Activated T-cell treated with anti-CD3 and anti-CD28 coated beads, Interleukin-2, amount 50 U/mL, for 24 hours (primary cell): ENCODE measurements around the gene CD101.

Source experiments
- DNase-seq: peaks from one replicate; pipeline ENCODE4 v3.0.0-alpha.2; 2020
- H3K27ac Mint-ChIP-seq: 2 replicates; pipeline ENCODE4 v1.8.0; 2020; ENCODE audit warnings: mild to moderate bottlenecking, mixed read lengths
- H3K27me3 Mint-ChIP-seq: 2 replicates; pipeline ENCODE4 v1.8.0; 2020; ENCODE audit warnings: mixed read lengths
- H3K36me3 Mint-ChIP-seq: 2 replicates; pipeline ENCODE4 v1.8.0; 2020; ENCODE audit warnings: low read depth, mixed read lengths
- H3K4me1 Mint-ChIP-seq: 2 replicates; pipeline ENCODE4 v1.8.0; 2020; ENCODE audit warnings: low read depth, mixed read lengths
- H3K4me3 Mint-ChIP-seq: 2 replicates; pipeline ENCODE4 v1.8.0; 2020; ENCODE audit warnings: mild to moderate bottlenecking, moderate library complexity, mixed read lengths
- H3K9me3 Mint-ChIP-seq: 2 replicates; pipeline ENCODE4 v1.8.0; 2020; ENCODE audit warnings: mixed read lengths

The CD101 gene

GRCh38 chr1:117067533-117068370, 66.2 kb downstream of the CD101 start:
- peaks cover 49% of the 10 kb centered on the region for H3K4me1 Mint-ChIP-seq
- H3K27me3 Mint-ChIP-seq, result no peaks in the 10 kb centered on the region
- H3K27ac Mint-ChIP-seq, result no peak overlapping the region
- H3K4me3 Mint-ChIP-seq, result no peak overlapping the region
- H3K36me3 Mint-ChIP-seq, result peaks cover 98% of the 10 kb centered on the region
- no peaks in the 10 kb centered on the region for H3K9me3 Mint-ChIP-seq
- DNase-seq, result peak; percentile 45

- Mint-ChIP-seq H3K4me3 (no peak overlapping the region), H3K9me3 (no peaks in the 10 kb centered on the region), H3K4me1 (peaks cover 42% of the 10 kb centered on the region), H3K27ac (no peak overlapping the region), H3K27me3 (no peaks in the 10 kb centered on the region), H3K36me3 (peaks cover 98% of the 10 kb centered on the region)
- no peak for DNase-seq
Measured at GRCh38 chr1:117068580-117068979, 67.0 kb downstream of the CD101 start.

- Mint-ChIP-seq H3K9me3 (no peaks in the 10 kb centered on the region), H3K4me3 (no peak overlapping the region), H3K27me3 (no peaks in the 10 kb centered on the region), H3K36me3 (peaks cover 98% of the 10 kb centered on the region), H3K27ac (no peak overlapping the region), H3K4me1 (peaks cover 38% of the 10 kb centered on the region)
- DNase-seq, result no peak
Measured at GRCh38 chr1:117069220-117069844, 67.8 kb downstream of the CD101 start.

- Mint-ChIP-seq H3K36me3 (peaks cover 98% of the 10 kb centered on the region), H3K27ac (no peak overlapping the region), H3K4me3 (no peak overlapping the region), H3K4me1 (peaks cover 43% of the 10 kb centered on the region), H3K27me3 (no peaks in the 10 kb centered on the region), H3K9me3 (no peaks in the 10 kb centered on the region)
- DNase-seq, result no peak
Measured at GRCh38 chr1:117070124-117070523, 68.6 kb downstream of the CD101 start.

- peaks cover 100% of the 10 kb centered on the region for H3K36me3 Mint-ChIP-seq
- peaks cover 52% of the 10 kb centered on the region for H3K4me1 Mint-ChIP-seq
- H3K27me3 Mint-ChIP-seq, result no peaks in the 10 kb centered on the region
- no peaks in the 10 kb centered on the region for H3K9me3 Mint-ChIP-seq
- H3K4me3 Mint-ChIP-seq, result no peak overlapping the region
- peak; percentile 32 for DNase-seq
- peak overlapping the region; percentile 87 for H3K27ac Mint-ChIP-seq
Measured at GRCh38 chr1:117076648-117077047, 75.1 kb downstream of the CD101 start.

GRCh38 chr1:117077267-117077666, 75.7 kb downstream of the CD101 start:
- peak overlapping the region; percentile 94 for H3K27ac Mint-ChIP-seq
- peak overlapping the region; percentile 17 for H3K4me3 Mint-ChIP-seq
- DNase-seq, result peak; percentile 47
- no peaks in the 10 kb centered on the region for H3K27me3 Mint-ChIP-seq
- no peaks in the 10 kb centered on the region for H3K9me3 Mint-ChIP-seq
- H3K4me1 Mint-ChIP-seq, result peaks cover 55% of the 10 kb centered on the region
- H3K36me3 Mint-ChIP-seq, result peaks cover 100% of the 10 kb centered on the region

GRCh38 chr1:117079737-117080136, 78.2 kb downstream of the CD101 start:
- H3K9me3 Mint-ChIP-seq, result no peaks in the 10 kb centered on the region
- DNase-seq, result no peak
- H3K4me1 Mint-ChIP-seq, result peaks cover 72% of the 10 kb centered on the region
- H3K4me3 Mint-ChIP-seq, result no peak overlapping the region
- H3K36me3 Mint-ChIP-seq, result peaks cover 99% of the 10 kb centered on the region
- no peak overlapping the region for H3K27ac Mint-ChIP-seq
- no peaks in the 10 kb centered on the region for H3K27me3 Mint-ChIP-seq

GRCh38 chr1:117084231-117084630, 82.7 kb downstream of the CD101 start:
- Mint-ChIP-seq H3K4me1 (peaks cover 34% of the 10 kb centered on the region), H3K27me3 (no peaks in the 10 kb centered on the region), H3K4me3 (no peak overlapping the region), H3K9me3 (no peaks in the 10 kb centered on the region), H3K27ac (peak overlapping the region; percentile 90), H3K36me3 (peaks cover 95% of the 10 kb centered on the region)
- no peak for DNase-seq
